ENCODE measurements around the gene COQ10B. TPM values are rescaled to one million over a fixed set of nuclear protein-coding genes. Genes with fewer than 3 reads are reported as not detected.

COQ10B gene
- total RNA-seq, 1 experiment from 2014 or later = 34.7 TPM

- no peaks in the 10 kb centered on the region for H3K27me3 ChIP-seq (ENCODE audit: control insufficient read depth, insufficient read depth, low read length)
- ATAC-seq = no peak
- DNase-seq (ENCODE audit: low read depth, low spot score) = no peak
- intact Hi-C loops (cut with micrococcal nuclease; ENCODE audit: unreplicated experiment) = no loop called here
- BruUV-seq (replicated peaks) = no TSS peak
- no peak overlapping the region for H3K4me3 ChIP-seq (ENCODE audit: low read depth in 2 of 2, low read length in 2 of 2)
- H3K4me1 ChIP-seq (ENCODE audit: control insufficient read depth, insufficient read depth, low read length) = peaks cover 19% of the 10 kb centered on the region; the same call in 1 of the 2 replicates
- peaks cover 32% of the 10 kb centered on the region for H3K36me3 ChIP-seq (ENCODE audit: control insufficient read depth, insufficient read depth, low read length)
- H3K9me3 ChIP-seq (ENCODE audit: control insufficient read depth, insufficient read depth, low read depth, low read length) = no peaks in the 10 kb centered on the region
- no peak overlapping the region for H3K27ac ChIP-seq (ENCODE audit: low read length)
- ChIA-PET POLR2A (interaction anchor here (0.7 kb wide), 1 partner anchor 11 kb away, joined by 3 read pairs; the partner anchor contains the start of gene SF3B1), CTCF (no interaction called here)
- in situ Hi-C loops (cut with HindIII; ENCODE audit: low pct_unique_long_range_greater_than_20kb, low sequenced_read_pairs) = no loop called here
- TF ChIP-seq SIN3A (IDR thresholded peaks at IDR 0.05; ENCODE audit: borderline replicate concordance, insufficient read depth, low read depth, low read length) (no peak), TCF7L2 (IDR thresholded peaks at IDR 0.05; ENCODE audit: low read depth, low read length) (no peak), REST (IDR thresholded peaks at IDR 0.05; ENCODE audit: insufficient read depth in 1 of 2, low read depth in 2 of 2, low read length in 1 of 2) (no peak), POLR2AphosphoS5 (IDR thresholded peaks at IDR 0.05; ENCODE audit: low read depth, low read length) (no peak), CTCF (IDR thresholded peaks at IDR 0.05) (no peak)
These were observed 30.0 kb upstream of the COQ10B start for GRCh38 chr2:197423307-197423706.

- CTCF ChIA-PET = no interaction called here
- DNase-seq (ENCODE audit: low read depth, low spot score) = no peak
- Histone ChIP-seq H3K9me3 (ENCODE audit: control insufficient read depth, insufficient read depth, low read depth, low read length) (no peaks in the 10 kb centered on the region), H3K36me3 (ENCODE audit: control insufficient read depth, insufficient read depth, low read length) (peaks cover 10% of the 10 kb centered on the region), H3K27me3 (ENCODE audit: control insufficient read depth, insufficient read depth, low read length) (no peaks in the 10 kb centered on the region), H3K4me3 (ENCODE audit: low read depth in 2 of 2, low read length in 2 of 2) (no peak overlapping the region), H3K27ac (ENCODE audit: low read length) (no peak overlapping the region), H3K4me1 (ENCODE audit: control insufficient read depth, insufficient read depth, low read length) (peaks cover 29% of the 10 kb centered on the region; the same call in 1 of the 2 replicates)
- no TSS peak for BruUV-seq (replicated peaks)
- POLR2A ChIA-PET = no interaction called here
- intact Hi-C loops (cut with micrococcal nuclease; ENCODE audit: unreplicated experiment) (no loop called here), in situ Hi-C loops (cut with HindIII; ENCODE audit: low pct_unique_long_range_greater_than_20kb, low sequenced_read_pairs) (no loop called here)
- ATAC-seq = no peak
- TF ChIP-seq SIN3A (IDR thresholded peaks at IDR 0.05; ENCODE audit: borderline replicate concordance, insufficient read depth, low read depth, low read length) = no peak
- no peak for TF ChIP-seq REST (IDR thresholded peaks at IDR 0.05; ENCODE audit: insufficient read depth in 1 of 2, low read depth in 2 of 2, low read length in 1 of 2)
- no peak for TF ChIP-seq POLR2AphosphoS5 (IDR thresholded peaks at IDR 0.05; ENCODE audit: low read depth, low read length)
- no peak for TF ChIP-seq TCF7L2 (IDR thresholded peaks at IDR 0.05; ENCODE audit: low read depth, low read length)
- no peak for TF ChIP-seq CTCF (IDR thresholded peaks at IDR 0.05)
These were observed 27.8 kb upstream of the COQ10B start for GRCh38 chr2:197425550-197425949.

Measured in Panc1 (cell line).